NCI-H1694 (cell line): ENCODE measurements around the gene TAF6L.
"Not testable (repeated sequence)": the region's sequence is repeated elsewhere in the genome, so short reads cannot be mapped to it uniquely, and the experiment has no call there.

Experiments used
- DNase-seq: peaks from one replicate; lab custom pipeline; 2025; lab: John Stamatoyannopoulos, UW

Gene TAF6L

DNA sequence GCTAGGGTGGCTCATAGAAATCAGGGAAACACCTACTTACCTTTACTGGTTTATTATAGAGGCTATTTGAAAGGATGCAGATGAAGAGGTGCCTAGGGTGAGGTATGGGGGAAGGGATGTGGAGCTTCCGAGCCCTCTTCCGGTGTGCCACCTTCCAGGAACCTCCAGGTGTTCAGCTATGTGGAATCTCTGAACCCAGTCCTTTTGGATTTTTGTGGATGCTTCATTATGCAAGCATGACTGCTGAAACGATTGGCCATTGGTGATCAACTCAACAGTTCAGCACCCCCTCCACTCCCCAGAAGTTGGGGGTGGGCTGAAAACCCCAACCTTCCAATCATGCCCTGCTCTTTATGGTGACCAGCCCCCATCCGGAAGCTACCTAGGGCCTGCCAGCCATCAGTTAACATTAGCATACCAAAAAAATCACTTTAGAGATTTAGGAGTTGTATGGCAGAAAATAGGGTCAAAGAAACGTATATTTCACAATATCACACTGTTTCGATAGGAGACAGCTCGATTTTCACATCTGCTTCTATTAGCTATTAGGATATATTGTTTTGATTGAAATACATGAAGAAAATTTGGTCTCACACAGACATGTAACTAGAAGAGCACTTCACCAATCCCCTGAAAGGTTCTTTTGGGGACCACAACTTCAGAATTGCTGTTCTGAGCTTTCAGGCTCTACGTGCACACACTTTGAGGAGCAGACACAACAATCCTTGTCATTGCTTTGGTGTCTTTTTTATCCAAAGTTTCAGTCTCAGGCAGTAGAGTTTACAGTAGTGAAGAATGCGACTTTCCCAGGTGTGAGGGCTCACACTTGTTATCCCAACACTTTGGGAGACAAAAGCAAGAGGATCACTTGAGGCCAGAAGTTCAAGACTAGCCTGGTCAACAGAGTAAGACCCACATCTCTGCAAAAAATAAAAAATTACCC, 13.1 kb upstream of the TAF6L start:
- no peak for DNase-seq

DNA sequence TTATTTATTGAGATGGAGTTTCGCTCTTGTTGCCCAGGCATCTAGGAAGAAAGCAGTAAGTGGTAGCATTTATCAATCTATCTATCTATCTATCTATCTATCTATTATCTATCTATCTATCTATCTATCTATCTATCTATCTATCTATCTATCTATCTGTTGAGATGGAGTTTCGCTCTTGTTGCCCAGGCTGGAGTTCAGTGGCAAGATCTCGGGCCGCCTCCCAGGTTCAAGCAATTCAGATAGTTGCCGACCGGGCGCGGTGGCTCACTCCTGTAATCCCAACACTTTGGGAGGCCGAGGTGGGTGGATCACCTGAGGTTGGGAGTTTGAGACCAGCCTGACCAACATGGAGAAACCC, 10.3 kb upstream of the TAF6L start:
- DNase-seq = not testable (repeated sequence)

DNA sequence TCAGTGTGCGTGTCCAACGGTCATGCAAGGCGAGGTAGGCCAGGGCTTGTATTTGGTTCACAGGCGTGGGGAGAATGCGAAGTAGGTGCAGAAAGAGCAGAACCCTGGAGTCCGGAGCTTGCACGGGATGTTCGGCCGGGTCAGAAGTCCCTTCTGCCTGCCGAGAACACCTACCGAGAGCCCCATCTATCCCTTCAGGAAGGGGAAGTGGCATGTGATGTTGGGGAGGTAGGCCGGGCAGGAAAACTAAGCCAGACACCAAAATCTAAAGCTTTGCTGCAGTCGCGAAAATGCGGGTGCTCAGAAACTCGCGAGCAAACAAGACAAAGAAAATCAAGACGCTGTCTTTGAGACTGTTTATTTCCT, 435 bp upstream of the TAF6L start:
- DNase-seq = no peak

DNA sequence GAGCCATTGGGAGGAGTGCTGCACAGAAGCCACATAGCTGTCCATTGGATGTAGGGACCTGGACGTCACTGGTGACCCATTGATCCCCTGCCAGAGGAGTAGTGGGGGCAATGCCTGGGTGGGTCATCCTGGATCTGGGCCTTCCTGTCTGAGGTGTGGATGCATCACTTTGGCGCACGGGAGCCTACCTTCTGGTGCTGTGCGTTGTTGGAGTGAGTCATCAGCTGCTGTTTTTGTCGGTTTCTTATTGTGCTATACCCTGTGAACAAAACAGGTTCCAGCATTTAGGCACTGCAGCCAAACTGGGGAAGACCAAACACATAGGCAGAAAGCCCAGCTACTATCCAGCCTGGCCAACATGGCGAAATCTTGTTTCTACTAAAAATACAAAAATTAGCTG, 3.2 kb downstream of the TAF6L start:
- DNase-seq = no peak

DNA sequence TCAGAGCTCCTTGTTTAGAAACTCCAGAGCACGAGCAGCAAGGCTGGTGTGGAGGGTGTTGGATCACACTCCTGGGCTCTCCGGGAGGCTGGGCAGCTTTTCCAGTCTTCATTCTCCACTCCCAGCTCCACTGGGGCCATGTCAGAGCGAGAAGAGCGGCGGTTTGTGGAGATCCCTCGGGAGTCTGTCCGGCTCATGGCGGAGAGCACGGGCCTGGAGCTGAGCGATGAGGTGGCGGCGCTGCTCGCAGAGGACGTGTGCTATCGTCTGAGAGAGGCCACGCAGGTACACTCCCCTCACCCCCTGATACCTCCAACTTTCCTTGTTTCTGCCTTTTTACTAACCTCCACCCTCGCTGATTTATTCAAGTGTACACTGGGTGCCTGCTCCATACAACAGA, 4.5 kb downstream of the TAF6L start:
- no peak for DNase-seq

DNA sequence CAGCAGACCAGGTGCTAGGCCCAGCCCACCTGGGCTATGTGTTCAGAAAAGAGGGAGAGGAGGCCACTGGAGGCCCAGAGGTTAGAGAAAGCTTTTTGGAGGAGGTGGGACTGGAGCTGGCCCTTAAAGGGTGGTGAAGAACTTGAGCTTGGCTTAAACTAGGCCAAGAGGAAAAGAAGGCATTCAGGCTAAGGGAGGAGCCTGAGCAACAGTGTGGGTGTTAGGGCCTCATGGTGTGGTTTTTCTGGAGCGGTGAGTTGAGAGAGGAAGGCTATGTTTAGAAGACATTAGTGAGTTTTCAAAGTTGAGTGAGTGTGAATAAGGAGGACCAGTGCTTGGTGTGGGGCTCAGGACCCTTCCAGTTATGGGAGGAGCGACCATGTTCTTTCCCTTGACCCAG, 6.2 kb downstream of the TAF6L start:
- DNase-seq = no peak

DNA sequence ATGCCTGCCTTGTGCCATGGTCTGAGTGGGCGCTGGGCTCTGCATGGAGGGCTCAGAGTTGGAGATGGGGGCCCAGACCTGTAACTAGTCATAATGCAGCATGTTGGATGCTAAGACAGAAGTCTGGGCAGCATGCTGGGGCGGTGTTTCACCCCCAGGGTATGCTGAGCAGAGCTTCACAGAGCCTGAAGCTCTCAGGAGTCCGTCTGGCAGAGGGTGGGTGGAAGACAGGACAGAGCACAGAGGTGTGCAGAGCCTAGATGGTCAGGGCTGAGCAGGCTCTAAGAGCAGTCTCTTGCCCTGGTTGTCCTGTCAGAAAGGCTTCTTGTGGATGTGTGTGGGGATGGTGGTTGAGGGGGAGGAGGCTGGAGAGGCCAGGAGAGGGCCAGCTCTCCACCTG, 7.2 kb downstream of the TAF6L start:
- DNase-seq = no peak

DNA sequence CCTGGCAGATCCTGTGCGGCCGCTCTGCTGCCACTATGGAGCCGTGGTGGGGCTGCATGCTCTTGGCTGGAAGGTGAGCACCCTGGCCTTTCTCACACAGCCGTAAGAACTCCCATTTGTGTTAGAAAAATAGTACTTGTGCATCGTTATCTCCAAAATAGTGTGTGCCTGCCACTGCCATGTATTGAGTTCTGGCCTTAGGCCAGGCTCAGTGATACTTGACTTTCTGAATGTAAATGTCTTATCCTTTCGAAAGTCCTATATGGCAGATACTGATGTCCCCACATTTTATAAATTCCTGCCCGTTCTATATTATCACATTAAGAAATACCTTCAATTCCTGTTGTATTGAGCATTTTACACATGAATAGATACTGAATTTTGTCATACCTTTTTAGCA, 11.6 kb downstream of the TAF6L start:
- DNase-seq = no peak

DNA sequence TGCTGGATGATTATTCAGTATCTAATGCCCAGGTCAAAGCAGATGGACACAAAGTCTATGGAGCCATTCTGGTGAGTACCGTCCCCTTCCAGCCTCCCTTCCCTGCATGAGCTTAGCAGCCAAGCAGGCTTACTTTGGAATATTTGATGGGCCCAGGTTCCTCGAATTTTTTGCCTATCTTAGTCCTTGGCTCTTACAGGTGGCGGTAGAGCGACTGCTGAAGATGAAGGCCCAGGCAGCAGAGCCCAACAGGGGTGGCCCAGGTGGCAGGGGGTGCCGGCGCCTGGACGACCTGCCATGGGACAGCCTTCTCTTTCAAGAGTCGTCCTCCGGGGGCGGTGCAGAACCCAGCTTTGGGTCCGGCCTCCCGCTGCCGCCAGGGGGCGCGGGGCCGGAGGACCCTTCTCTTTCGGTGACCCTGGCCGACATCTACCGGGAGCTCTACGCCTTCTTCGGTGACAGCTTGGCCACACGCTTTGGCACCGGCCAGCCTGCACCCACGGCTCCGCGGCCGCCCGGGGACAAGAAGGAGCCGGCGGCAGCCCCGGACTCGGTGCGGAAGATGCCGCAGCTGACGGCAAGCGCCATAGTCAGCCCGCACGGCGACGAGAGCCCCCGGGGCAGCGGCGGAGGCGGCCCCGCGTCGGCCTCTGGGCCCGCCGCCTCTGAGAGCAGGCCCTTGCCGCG, 15.3 kb downstream of the TAF6L start:
- peak; percentile 31 for DNase-seq

DNA sequence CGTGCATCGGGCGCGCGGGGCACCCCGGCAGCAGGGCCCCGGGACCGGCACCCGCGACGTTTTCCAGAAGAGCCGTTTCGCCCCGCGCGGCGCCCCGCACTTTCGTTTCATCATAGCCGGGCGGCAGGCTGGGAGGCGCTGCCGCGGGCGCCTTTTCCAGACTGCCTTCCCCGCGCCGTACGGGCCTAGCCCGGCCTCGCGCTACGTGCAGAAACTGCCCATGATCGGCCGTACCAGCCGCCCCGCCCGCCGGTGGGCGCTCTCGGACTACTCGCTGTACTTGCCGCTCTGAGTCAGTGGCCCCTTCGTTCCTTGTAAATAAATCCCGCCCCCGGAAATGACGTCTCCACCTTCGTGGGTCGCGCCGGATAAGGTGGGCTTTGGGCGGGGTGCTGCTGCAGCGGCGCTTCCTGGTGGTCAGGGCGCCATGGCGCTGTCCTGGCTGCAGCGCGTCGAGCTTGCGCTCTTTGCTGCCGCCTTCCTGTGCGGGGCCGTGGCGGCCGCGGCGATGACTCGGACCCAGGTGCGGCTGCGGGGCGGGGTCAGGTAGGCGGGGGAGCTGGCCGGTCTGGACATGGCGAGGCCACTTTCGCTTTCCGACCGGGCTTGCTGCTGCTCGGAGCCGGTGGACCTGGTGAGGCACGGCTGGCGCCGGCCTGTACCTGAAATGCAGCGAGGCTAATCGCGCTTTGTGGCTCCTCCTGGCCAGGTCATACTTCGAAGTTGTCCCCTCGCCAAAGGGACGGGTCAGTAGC, 16.0 kb downstream of the TAF6L start, which contains the start of gene TMEM179B:
TMEM179B (plus strand) TSS at position 398 of the 755 bp plus-strand sequence; CDS start at position 428, 30 bp downstream.
- peak; percentile 92 for DNase-seq

DNA sequence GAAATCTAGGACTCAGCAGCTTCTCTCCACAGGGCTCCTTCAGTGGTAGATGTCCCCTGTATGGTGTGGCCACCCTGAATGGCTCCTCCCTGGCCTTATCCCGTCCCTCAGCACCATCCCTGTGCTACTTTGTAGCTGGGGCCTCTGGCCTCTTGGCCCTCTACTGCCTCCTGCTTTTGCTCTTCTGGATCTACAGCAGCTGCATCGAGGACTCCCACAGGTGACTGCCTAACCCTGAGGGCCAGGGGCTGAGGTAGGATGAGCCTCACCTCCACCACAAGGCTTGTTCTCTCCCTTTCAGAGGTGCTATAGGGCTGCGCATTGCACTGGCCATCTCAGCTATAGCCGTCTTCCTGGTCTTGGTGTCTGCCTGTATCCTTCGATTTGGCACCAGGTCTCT, 17.8 kb downstream of the TAF6L start:
- DNase-seq = no peak

DNA sequence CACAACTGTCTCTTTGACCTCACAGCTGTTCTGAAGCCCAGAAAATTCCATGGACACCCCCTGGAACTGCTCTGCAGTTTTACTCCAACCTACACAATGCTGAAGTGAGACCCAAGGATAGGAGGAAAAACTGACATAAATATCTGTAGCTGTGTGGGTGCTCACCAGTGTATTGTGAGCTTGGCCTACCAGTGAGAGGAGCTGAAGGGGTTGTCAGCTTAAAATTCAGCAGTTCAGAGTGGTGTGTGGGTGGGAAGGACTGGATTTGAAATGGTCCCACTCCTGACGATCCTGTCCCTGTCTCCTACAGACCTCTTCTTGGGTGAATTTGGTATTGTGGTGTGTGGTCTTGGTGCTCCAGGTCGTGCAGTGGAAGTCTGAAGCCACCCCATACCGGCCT, 18.4 kb downstream of the TAF6L start:
- DNase-seq = no peak

DNA sequence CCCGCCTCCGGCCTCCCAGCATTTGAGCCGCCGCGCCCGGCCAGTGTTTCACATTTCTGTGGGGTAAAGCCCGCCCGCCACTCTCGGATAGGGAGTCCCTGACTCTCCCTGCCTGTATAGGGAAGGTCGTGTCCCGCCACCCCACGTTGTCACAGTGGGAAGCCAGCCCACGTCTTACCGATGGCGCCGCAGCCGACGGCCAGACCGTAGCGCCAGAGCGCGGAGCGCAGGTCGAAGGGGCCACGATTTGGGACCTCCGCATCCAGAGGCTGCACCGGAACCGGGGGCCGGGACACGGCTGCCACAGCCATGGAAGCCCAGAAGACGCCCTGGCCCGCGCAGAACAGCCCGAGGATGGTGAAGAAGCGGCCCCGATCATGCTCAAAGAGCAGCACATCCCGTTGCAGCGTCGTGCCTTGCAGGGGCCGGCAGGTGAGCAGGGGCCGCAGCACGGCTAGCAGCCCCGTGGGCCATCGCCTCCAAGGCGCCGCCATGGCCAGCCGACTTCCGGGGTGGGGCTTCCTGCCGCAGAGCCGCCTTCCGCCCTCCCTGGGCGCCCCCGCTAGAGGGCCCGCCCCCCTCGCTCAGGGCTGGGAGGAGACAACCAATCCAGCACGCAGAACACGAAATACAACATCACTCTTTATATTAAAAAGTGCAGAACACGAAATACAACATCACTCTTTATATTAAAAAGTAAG, 20.5 kb downstream of the TAF6L start, which contains the start of gene TMEM223:
TMEM223 (minus strand) TSS at position 506 of the 701 bp plus-strand sequence; CDS start at position 494, 12 bp downstream.
- DNase-seq = peak; percentile 35

DNA sequence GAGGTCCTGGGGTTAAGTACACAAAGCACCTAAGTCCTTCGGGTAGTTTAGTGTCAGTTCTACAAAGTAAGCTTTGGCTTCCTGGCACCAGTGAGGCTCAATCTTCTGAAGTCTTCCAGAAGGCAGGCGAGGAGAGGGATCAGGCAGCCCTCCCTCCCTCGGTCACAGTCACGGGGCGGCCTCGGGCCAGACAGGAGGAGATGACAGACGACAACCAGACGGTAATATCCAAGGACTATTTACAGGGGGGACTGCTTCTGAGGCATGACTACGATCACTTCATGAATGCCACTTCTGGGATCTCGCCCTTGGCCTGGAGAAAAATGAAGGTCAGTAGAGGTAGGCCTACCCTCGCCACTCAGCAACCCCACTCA, 21.0 kb downstream of the TAF6L start:
- DNase-seq = no peak

DNA sequence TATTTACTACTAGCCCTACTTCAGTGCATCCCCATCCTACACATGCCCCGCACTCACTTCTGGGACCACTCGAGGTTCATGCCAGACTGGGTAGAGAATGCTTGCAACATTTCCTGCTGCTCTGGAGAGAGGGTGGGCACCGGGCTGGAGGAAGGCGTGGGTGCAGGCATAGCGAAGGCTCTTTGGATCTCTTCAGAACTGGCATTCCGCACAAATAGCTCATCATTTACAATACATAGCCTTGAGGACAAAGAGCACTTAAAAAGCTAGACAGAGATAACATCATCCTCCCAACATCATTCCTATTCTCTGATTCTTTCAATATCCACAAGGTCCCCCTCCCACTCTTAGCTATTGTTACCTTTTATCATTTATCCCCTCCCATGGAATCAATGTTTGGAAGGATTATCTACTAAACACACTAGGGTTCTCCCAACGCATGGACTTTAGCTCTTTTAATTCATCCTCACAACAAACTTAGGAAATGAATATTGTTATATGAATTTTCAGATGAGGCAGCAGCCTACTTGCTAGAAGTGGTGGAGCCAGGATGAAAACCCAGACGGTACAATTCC, 23.1 kb downstream of the TAF6L start:
- DNase-seq = no peak

DNA sequence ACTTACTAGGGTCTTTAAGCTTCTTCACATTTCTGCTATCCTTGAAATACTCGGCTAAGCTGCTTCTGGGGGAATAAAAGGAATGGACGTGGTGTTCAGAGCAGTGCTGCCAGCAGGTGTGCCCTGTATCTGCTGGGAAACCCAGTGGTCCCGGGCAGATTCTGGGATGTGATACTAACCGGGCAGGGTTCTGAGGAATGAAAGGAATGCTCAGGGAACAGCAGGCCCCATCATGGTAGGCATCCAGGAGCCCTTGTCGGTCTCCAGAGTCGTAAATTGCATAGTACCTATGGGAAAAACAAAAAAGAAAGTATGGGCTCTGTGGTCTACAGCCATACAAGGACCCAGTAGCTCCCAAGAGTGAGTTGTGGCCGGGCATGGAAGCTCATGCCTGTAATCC, 25.1 kb downstream of the TAF6L start:
- no peak for DNase-seq

DNA sequence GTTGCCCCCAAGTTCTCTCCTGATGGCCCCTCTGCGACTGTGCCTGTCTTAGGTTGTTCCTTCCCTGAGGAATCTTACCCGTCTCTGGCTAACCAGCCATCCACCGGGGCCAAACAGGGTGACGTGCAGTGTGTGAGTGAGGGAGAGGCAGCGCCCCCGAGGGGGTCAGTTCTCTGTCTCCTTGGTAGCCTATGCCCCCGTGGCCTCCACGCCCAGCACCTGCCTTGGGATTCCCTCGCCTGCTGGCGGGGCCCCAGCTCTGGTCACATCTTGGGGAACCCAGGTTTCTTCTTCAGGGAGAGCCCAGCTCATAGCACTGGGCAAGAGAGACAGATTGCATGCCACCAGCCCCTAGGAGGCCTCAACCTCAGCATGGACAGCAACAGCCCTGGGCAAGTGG, 28.3 kb downstream of the TAF6L start:
- no peak for DNase-seq

DNA sequence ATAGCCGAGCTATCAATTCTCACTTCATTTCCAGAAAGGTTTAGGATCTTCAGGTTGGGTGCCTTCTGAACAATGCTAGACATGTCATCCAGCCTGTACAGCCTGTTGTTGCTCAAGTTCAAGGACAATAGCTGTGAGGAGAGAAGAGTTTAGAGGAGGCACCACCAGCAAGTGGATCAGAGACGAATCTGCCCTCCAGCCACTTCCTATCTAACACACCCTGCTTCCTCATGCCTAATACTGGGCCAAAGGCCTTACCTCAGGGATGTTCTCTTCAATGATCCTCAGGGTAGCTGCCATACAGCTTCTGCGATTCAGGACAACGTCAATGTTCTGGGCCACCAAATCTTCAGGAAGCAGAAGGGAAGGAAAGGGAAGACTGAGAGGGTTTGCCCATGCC, 29.9 kb downstream of the TAF6L start:
- no peak for DNase-seq

DNA sequence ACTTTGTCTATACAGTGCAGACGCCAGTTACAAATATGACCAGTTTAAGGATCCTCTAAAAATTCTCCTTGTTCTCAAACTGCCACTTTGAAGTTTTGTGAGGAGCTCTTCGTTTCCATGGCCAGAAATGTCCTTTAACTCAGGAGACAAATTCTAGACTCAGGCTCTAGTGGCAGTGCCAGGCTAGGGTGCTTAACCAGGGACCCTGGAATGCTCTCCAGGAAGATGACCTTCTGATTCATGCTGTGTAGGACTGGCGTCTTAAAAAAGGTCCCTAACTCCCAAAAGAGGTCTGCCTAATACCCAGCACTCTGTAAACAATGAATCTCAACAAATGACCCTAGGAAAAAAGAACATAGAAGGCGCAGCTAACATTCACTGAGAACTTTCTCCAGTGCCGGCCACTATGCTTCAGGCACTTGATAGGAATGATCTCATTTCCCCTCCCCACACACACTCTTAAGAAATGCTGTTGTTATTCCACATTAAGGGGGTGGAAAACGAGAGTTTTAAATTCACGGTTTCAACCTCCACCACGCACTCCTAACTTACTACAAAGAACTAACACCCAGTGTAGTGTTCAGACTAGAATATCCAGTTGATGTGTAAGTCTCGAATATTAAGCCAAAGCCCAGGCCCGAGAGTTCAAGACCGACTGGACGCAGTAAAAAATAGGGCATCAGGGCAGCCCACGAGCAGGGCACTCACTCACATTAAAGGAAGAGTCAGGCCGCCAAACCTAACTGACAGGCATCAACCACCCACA, 33.3 kb downstream of the TAF6L start:
- DNase-seq = no peak

DNA sequence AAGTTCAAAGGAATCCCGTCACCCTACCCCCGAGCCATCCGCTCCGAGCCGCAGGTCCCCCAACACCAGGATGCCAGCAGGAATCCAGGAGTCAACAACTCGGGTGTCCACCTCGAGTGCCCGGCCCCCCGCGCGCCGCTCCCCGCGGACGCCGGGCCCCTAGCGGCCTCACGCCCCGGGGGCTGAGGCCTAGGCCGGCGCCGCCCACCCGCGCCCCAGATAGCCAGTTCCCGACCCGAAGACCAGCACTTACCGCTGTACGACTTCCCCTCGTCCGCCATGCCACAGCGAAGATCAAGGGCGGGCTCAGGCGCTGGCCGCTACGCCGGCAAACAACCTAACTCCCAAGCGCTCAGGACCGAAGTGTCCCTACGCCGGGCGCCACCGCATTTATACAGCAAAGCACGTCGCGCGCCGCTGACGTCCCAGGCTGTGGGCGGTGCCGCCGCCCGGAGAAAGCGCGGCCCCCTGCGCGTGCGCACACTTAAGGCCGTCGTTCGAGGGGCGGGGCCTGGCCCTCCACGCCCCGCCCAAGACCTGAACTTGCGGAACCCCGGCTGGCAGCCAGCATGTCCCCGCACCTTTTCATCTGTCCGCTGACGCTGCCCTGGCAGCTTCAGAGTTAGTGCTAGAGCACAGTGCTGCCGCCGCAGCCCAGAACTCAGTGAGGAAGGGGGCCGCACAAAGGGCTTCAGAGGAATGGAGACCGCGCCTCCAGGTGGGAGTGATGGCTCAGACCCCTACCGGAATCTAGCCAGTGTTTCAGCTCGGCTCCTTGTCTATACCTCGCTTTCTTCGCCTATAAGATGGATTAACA, 34.1 kb downstream of the TAF6L start, which contains the start of gene NXF1:
NXF1 (minus strand) TSS at position 365 of the 817 bp plus-strand sequence; CDS start at position 281, 84 bp downstream.
- peak; percentile 70 for DNase-seq
